ENCODE measurements around the gene GNPDA1. TPM values are rescaled to one million over a fixed set of nuclear protein-coding genes. Genes with fewer than 3 reads are reported as not detected.

The GNPDA1 gene
- total RNA-seq, 4 donors from 2014 or later = 28.6 to 37.0 (median 33.2) TPM

DNA sequence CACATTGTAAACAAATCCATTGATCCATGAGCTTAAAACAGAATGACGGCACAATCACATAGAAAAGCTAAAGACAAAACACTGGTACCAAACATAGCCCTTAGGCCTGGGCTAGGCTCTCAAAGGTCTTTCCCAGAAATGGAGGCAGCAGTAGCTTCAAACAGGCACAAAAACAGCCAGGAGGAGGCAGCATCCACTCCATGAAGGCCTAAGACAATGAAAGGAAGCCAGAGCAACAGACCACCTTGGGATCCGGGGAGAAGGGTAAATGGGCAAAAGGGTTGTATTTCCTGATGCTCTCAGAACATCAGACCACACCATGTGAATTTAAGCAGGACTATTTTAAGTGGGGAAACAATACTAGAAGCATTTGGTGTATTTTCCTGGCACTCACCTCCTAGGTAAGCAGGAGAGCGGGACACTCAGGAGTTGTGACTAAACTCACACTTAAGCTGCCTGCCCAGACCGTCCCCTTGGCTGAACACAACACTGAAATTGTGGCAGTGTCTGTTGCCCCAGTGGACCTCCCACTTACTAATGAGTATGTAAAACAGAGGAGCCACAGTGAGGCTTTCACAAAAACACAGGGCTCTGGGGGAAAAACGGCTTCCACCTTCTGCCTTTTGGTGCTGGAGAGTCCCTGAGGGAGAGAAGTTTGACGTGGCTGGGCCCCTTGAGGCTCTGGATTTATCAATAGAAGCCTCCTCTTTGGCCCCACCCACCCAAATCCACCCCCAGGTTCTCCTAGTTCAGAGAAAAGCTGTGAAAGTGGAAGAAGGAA is 11.9 kb downstream of the GNPDA1 start:
- no peak for TF ChIP-seq CTCF (IDR thresholded peaks at IDR 0.05)
- no peak for DNase-seq (ENCODE audit: low spot score)
- no peak for ATAC-seq (ENCODE audit: low FRiP score)

DNA sequence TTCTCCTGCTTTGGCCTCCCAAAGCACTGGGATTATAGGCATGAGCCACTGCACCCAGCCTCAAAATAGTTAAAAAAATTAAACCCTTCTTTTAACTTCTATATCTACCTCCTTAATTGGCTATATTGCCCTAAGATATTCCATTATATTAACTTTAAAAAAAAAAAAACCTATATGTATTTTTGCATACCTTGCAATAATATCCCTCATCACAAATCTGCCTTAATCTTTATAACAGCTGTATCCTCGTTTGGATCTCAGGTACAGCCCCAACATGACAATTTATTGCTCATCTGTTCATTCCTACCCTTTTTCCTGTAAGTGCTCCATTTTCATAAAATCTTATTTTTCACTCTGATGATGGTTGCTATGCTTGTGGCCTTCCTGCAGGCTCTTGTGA is 12.7 kb downstream of the GNPDA1 start:
- DNase-seq (ENCODE audit: low spot score) = no peak
- no peak for ATAC-seq (ENCODE audit: low FRiP score)
- TF ChIP-seq CTCF (IDR thresholded peaks at IDR 0.05) = no peak

- TF ChIP-seq CTCF (IDR thresholded peaks at IDR 0.05) = no peak
- DNase-seq (ENCODE audit: low spot score) = no peak
- ATAC-seq (ENCODE audit: low FRiP score) = no peak
These were observed 15.4 kb downstream of the GNPDA1 start for GRCh38 chr5:141997358-141997960.

DNA sequence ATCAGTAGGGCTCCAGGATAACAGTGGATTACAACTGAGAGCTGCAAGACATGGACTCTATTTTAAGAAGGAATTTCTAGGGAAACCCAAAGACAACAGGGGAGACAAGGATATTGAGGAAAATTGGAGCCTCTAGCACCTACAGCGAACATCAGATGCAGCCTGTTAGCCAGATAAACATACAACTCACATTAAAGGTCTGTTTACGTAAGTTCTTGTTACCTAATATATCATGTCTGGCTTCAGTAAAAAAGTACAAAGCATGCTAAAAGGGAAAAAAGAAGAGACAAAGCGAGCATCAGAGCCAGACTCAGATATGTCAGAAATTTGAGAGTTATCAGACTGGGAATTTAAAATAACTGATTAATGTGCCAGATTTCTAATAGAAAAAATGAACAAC is 17.2 kb downstream of the GNPDA1 start:
- DNase-seq (ENCODE audit: low spot score) (no peak), ATAC-seq (ENCODE audit: low FRiP score) (no peak)
- TF ChIP-seq CTCF (IDR thresholded peaks at IDR 0.05) = no peak

GRCh38 chr5:141994511-141995136 is 18.2 kb downstream of the GNPDA1 start:
- no peak for TF ChIP-seq CTCF (IDR thresholded peaks at IDR 0.05)
- DNase-seq (ENCODE audit: low spot score) (no peak), ATAC-seq (ENCODE audit: low FRiP score) (no peak)

DNA sequence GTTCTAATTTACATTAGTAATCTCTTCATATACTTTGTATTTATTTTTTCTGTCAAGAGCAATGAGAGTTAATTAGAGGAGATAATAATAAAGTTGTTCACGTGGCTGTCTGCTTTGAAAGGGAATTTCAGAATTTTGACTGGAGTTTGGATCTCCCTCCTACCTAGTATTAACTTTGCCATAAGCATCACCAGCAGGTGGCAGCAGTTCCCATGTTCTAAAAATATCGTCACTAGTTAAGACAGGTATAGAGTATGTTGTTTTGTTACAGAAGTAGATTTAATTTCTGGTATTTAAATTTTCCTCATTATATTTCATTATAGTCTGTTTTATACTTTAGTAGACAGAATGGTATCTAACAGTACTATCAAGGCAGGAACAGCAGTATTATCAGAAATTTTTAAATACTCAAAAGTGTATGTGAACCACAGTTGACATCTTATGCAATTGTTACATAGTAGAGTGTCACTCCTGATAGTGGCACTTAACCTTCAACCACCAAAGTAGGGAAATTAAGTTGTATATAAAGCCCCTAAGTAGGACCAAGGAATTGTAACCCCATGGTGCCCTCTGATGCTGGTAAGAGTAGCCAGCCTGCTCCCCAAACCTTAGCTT is 20.4 kb downstream of the GNPDA1 start:
- no peak for TF ChIP-seq CTCF (IDR thresholded peaks at IDR 0.05)
- ATAC-seq (ENCODE audit: low FRiP score) (peak; percentile 66), DNase-seq (ENCODE audit: low spot score) (peak; percentile 93)
